CD14-positive monocyte (primary cell): ENCODE results near the gene SLC12A8. TPM values are rescaled to one million over a fixed set of nuclear protein-coding genes. Genes with fewer than 3 reads are reported as not detected.

ENCODE experiments used
- DNase-seq, 3 donors: peaks; one replicate each; pipeline ENCODE4 v3.0.0-alpha.2; 2011 to 2022
- H2AFZ ChIP-seq: 2 replicates; pipeline ENCODE4 v1.6.0; 2012; ENCODE audit warnings: mild to moderate bottlenecking, low read depth, low read length, inconsistent platforms; ENCODE audit not compliant: insufficient read depth, poor library complexity, severe bottlenecking
- H3K27ac ChIP-seq, 2 donors: 1 replicate in 1 of 2; 2 replicates in 1 of 2; pipeline ENCODE4 v1.5.1; 2012 to 2013; ENCODE audit warnings: low read length in 2 of 2, control low read depth in 1 of 2, inconsistent platforms in 1 of 2, low read depth in 1 of 2, mild to moderate bottlenecking in 1 of 2
- H3K27me3 ChIP-seq, 2 donors: one replicate each; pipeline versions ENCODE4 v1.6.0 to v1.6.1; 2011 to 2013; ENCODE audit warnings: low read length in 2 of 2; ENCODE audit not compliant: control insufficient read depth in 2 of 2, insufficient read depth in 2 of 2
- H3K36me3 ChIP-seq, 2 donors: replicated peaks in 1 of 2; 1 replicate in 1 of 2; 2 replicates in 1 of 2; pipeline versions ENCODE4 v1.5.1 to v1.6.1; 2012 to 2013; ENCODE audit warnings: low read length in 2 of 2, control low read depth in 1 of 2, inconsistent platforms in 1 of 2, mild to moderate bottlenecking in 1 of 2; ENCODE audit not compliant: insufficient read depth in 2 of 2, control insufficient read depth in 1 of 2
- H3K4me1 ChIP-seq, 2 donors: 1 replicate in 1 of 2; 2 replicates in 1 of 2; pipeline versions ENCODE4 v1.5.1 to v1.6.1; 2012 to 2013; ENCODE audit warnings: low read length in 2 of 2, control low read depth in 1 of 2, inconsistent platforms in 1 of 2, mild to moderate bottlenecking in 1 of 2, moderate library complexity in 1 of 2; ENCODE audit not compliant: insufficient read depth in 2 of 2, control insufficient read depth in 1 of 2
- H3K4me2 ChIP-seq: replicated peaks from 2 replicates; pipeline ENCODE3; 2012; ENCODE audit warnings: low read length, moderate library complexity, mild to moderate bottlenecking; ENCODE audit not compliant: poor library complexity, severe bottlenecking; ENCODE audit errors: extremely low read depth
- H3K4me3 ChIP-seq, 3 experiments: fragments of 200-600 bp in 1 of 3; sonication (generic) in 1 of 3; replicated peaks in 1 of 3; 1 replicate in 2 of 3; 2 replicates in 1 of 3; pipeline ENCODE4 v1.5.1; 2011 to 2013; ENCODE audit warnings: low read length in 3 of 3, mild to moderate bottlenecking in 3 of 3, control low read depth in 2 of 3, low read depth in 2 of 3, inconsistent platforms in 1 of 3, moderate library complexity in 1 of 3
- H3K79me2 ChIP-seq: 2 replicates; pipeline ENCODE4 v1.6.0; 2012; ENCODE audit warnings: mild to moderate bottlenecking, control low read depth, inconsistent platforms, low read length, moderate library complexity; ENCODE audit not compliant: insufficient read depth
- H3K9ac ChIP-seq: 2 replicates; pipeline ENCODE4 v1.6.0; 2017; ENCODE audit warnings: low read length, mild to moderate bottlenecking; ENCODE audit not compliant: insufficient read depth, poor library complexity, severe bottlenecking
- H3K9me3 ChIP-seq, 2 donors: replicated peaks in 1 of 2; 1 replicate in 1 of 2; 2 replicates in 1 of 2; pipeline versions ENCODE4 v1.5.1 to v1.6.1; 2012 to 2013; ENCODE audit warnings: low read length in 2 of 2, control low read depth in 1 of 2; ENCODE audit not compliant: control insufficient read depth in 1 of 2, insufficient read depth in 1 of 2
- H4K20me1 ChIP-seq: 2 replicates; pipeline ENCODE4 v1.6.0; 2012; ENCODE audit warnings: mild to moderate bottlenecking, low read length, control low read depth, moderate library complexity; ENCODE audit not compliant: insufficient read depth
- H3K27ac Mint-ChIP-seq, 7 donors: one replicate each; pipeline ENCODE4 v1.8.0; 2020; ENCODE audit warnings: mild to moderate bottlenecking in 7 of 7, mixed read lengths in 7 of 7, moderate library complexity in 6 of 7, inconsistent platforms in 2 of 7
- H3K27me3 Mint-ChIP-seq, 3 donors: one replicate each; pipeline ENCODE4 v1.8.0; 2021 to 2022; ENCODE audit warnings: low read depth in 3 of 3, mild to moderate bottlenecking in 3 of 3, mixed read lengths in 3 of 3, moderate library complexity in 3 of 3, inconsistent platforms in 1 of 3
- H3K36me3 Mint-ChIP-seq, 2 donors: one replicate each; pipeline ENCODE4 v1.8.0; 2020; ENCODE audit warnings: mixed read lengths in 2 of 2, inconsistent platforms in 1 of 2, mild to moderate bottlenecking in 1 of 2
- H3K4me1 Mint-ChIP-seq: one replicate; pipeline ENCODE4 v1.8.0; 2020; ENCODE audit warnings: mild to moderate bottlenecking, mixed read lengths
- H3K4me3 Mint-ChIP-seq, 2 donors: one replicate each; pipeline ENCODE4 v1.8.0; 2020; ENCODE audit warnings: mild to moderate bottlenecking in 2 of 2, mixed read lengths in 2 of 2, moderate library complexity in 1 of 2
- H3K9me3 Mint-ChIP-seq, 7 donors: one replicate each; pipeline ENCODE4 v1.8.0; 2020 to 2022; ENCODE audit warnings: mixed read lengths in 7 of 7, mild to moderate bottlenecking in 6 of 7, moderate library complexity in 6 of 7, inconsistent platforms in 2 of 7
- CTCF ChIP-seq: fragments of 200-600 bp; IDR thresholded peaks from one replicate; pipeline ENCODE4 v1.8.0; 2022; ENCODE audit warnings: antibody characterized with exemption, mild to moderate bottlenecking
- WGBS: methylation state at CpG from one replicate; pipeline ENCODE4 v1.1.5; 2013; ENCODE audit warnings: missing lambda C conversion rate; ENCODE audit not compliant: insufficient coverage; 5-methylcytosine and 5-hydroxymethylcytosine counted together
- intact Hi-C, 2 donors: fragments of 100-400 bp; cut with micrococcal nuclease; formaldehyde crosslinking; loops; one replicate each; pipeline versions ENCODE4 v1.15.0 to v1.15.1; 2023
- polyA plus RNA-seq, 3 donors: library from polyadenylated mRNA; depleted of rRNA in 1 of 3; unstranded in 2 of 3; stranded (reverse) in 1 of 3; fragments of 300-500 nt in 2 of 3; fragments of >200 nt in 1 of 3; fragmentation: Illumina TruSeq in 2 of 3; gene quantifications; 1 replicate in 2 of 3; 2 replicates in 1 of 3; pipeline ENCODE4 v1.2.3, GENCODE V29; 2012 to 2021

Gene SLC12A8
- polyA plus RNA-seq, 3 donors, result 0.23 to 0.46 (median 0.35) TPM

GRCh38 chr3:125039131-125040100, 173.1 kb downstream of the SLC12A8 start:
- Histone ChIP-seq H3K79me2 (no peaks in the 10 kb centered on the region), H3K9me3 (peaks cover 6 to 11% of the 10 kb centered on the region in 2 donors), H3K36me3 (no peaks in the 10 kb centered on the region), H3K4me3 (no peak overlapping the region), H4K20me1 (peaks cover 14% of the 10 kb centered on the region), H3K9ac (no peak overlapping the region), H2AFZ (no peak overlapping the region), H3K27me3 (no peaks in the 10 kb centered on the region), H3K27ac (no peak overlapping the region), H3K4me2 (no peak overlapping the region), H3K4me1 (no peaks in the 10 kb centered on the region)
- Mint-ChIP-seq H3K36me3 (peaks cover 0 to 3% of the 10 kb centered on the region in 2 donors), H3K4me3 (no peak overlapping the region), H3K9me3 (peaks cover 3 to 19% (median 13%) of the 10 kb centered on the region in 7 donors), H3K27me3 (peaks cover 0 to 2% (median 1%) of the 10 kb centered on the region in 3 donors), H3K27ac (peak overlapping the region in 1 of 7 donors; percentile 18), H3K4me1 (peaks cover 2% of the 10 kb centered on the region)
- 96% methylated on average over 9 of the region's 11 CpGs for WGBS
- TF ChIP-seq CTCF, result no peak
- no peak for DNase-seq
- intact Hi-C loops, result no loop called here

- Histone ChIP-seq H3K4me1 (no peaks in the 10 kb centered on the region), H3K4me2 (no peak overlapping the region), H3K36me3 (no peaks in the 10 kb centered on the region), H3K27me3 (no peaks in the 10 kb centered on the region), H4K20me1 (peaks cover 8% of the 10 kb centered on the region), H3K79me2 (no peaks in the 10 kb centered on the region), H3K27ac (no peak overlapping the region), H2AFZ (no peak overlapping the region), H3K9me3 (peaks cover 6 to 16% of the 10 kb centered on the region in 2 donors), H3K9ac (no peak overlapping the region), H3K4me3 (no peak overlapping the region)
- Mint-ChIP-seq H3K9me3 (peaks cover 3 to 21% (median 14%) of the 10 kb centered on the region in 7 donors), H3K4me3 (no peak overlapping the region), H3K27me3 (peaks cover 0 to 2% (median 0%) of the 10 kb centered on the region in 3 donors), H3K27ac (no peak overlapping the region), H3K4me1 (no peaks in the 10 kb centered on the region), H3K36me3 (peaks cover 0 to under 1% of the 10 kb centered on the region in 2 donors)
- intact Hi-C loops, result no loop called here
- TF ChIP-seq CTCF, result no peak
- WGBS, result no CpG with 5 or more reads among the region's 2 CpGs
- no peak for DNase-seq
These were observed 174.9 kb downstream of the SLC12A8 start for GRCh38 chr3:125037498-125038150.
